NT2/D1 (cell line): ENCODE data around the gene CALCR.

ENCODE experiments used
- SUZ12 ChIP-seq: IDR thresholded peaks from 2 replicates; pipeline ENCODE4 v1.6.1; 2011; ENCODE audit not compliant: insufficient read length, insufficient read depth; ENCODE audit errors: extremely low read depth
- YY1 ChIP-seq: IDR thresholded peaks from 2 replicates; pipeline ENCODE4 v1.6.1; 2011; ENCODE audit not compliant: insufficient read length, insufficient read depth
- ZNF274 ChIP-seq: IDR thresholded peaks from 2 replicates; pipeline ENCODE4 v1.6.1; 2011; ENCODE audit warnings: mild to moderate bottlenecking, low read depth, low read length

DNA sequence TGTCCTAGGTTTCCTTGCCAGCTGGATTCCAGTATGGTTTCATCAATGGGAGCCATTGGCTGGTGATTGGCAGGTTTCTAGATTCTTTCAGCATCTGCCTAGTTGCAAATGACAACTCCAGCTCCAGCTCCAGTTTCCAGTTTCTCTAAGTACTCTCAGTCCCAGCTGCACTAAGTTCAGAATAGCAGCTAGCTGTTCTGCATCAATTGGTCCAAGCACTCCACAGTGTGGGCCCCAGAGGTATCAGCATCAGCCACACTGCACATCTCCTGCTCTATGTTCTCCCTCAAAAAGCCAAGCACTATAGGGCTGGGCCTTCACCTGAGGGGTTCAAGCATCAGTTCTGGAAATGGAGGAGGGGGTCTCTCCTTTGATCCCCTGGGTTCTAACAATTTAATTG is 198.9 kb downstream of the CALCR start:
- TF ChIP-seq YY1 (no peak), SUZ12 (no peak), ZNF274 (no peak)
